Fibroblast of villous mesenchyme (primary cell): Measurements from ENCODE around the gene CACNA1H. TPM values are rescaled to one million over a fixed set of nuclear protein-coding genes. Genes with fewer than 3 reads are reported as not detected.

Experiments
- DNase-seq: peaks from one replicate; pipeline ENCODE4 v3.0.0-alpha.2; 2010; ENCODE audit warnings: low read depth
- H3K4me3 ChIP-seq: 2 replicates; pipeline ENCODE4 v1.5.1; 2011; ENCODE audit warnings: low read depth, mild to moderate bottlenecking, low read length
- CTCF ChIP-seq: IDR thresholded peaks from 2 replicates; pipeline ENCODE4 v1.5.1; 2012; ENCODE audit warnings: low read depth, mild to moderate bottlenecking, low read length; ENCODE audit not compliant: insufficient read depth
- total RNA-seq: library from RNA; depleted of rRNA; stranded (reverse); fragments of >200 nt; gene quantifications from 2 replicates; pipeline ENCODE4 v1.2.3, GENCODE V29; 2012

The CACNA1H gene
- total RNA-seq, 1 donor: 11.7 TPM

- DNase-seq: no peak
- TF ChIP-seq CTCF: no peak
Measured at GRCh38 chr16:1108299-1109252, 44.3 kb upstream of the CACNA1H start.

GRCh38 chr16:1109648-1110047, 43.3 kb upstream of the CACNA1H start:
- TF ChIP-seq CTCF: no peak
- DNase-seq: no peak
- no peak overlapping the region for H3K4me3 ChIP-seq

More at GRCh38 chr16:1108299-1109252, 44.3 kb upstream of the CACNA1H start:
- no peak overlapping the region for H3K4me3 ChIP-seq

- TF ChIP-seq CTCF: no peak
- no peak for DNase-seq
- no peak overlapping the region for H3K4me3 ChIP-seq
Measured at GRCh38 chr16:1112506-1113184, 40.3 kb upstream of the CACNA1H start.

GRCh38 chr16:1113489-1113888, 39.4 kb upstream of the CACNA1H start:
- no peak overlapping the region for H3K4me3 ChIP-seq
- no peak for TF ChIP-seq CTCF
- DNase-seq: no peak

- TF ChIP-seq CTCF: no peak
- no peak overlapping the region for H3K4me3 ChIP-seq
- no peak for DNase-seq
Measured at GRCh38 chr16:1113889-1114526, 38.9 kb upstream of the CACNA1H start.

- DNase-seq: no peak
- TF ChIP-seq CTCF: no peak
- no peak overlapping the region for H3K4me3 ChIP-seq
Measured at GRCh38 chr16:1116693-1117077, 36.2 kb upstream of the CACNA1H start.
